Transverse colon (tissue), 4 donors: ENCODE data around the gene OGT. TPM values are rescaled to one million over a fixed set of nuclear protein-coding genes. Genes with fewer than 3 reads are reported as not detected.

Experiments
- DNase-seq: peaks from one replicate; pipeline ENCODE4 v3.0.0-alpha.2; 2019
- H3K27ac ChIP-seq, 4 donors: fragments of 200-600 bp; sonication (generic); 2 replicates each; pipeline ENCODE4 v1.5.1; 2016 to 2018; ENCODE audit warnings: inconsistent platforms in 4 of 4
- H3K27me3 ChIP-seq: fragments of 200-600 bp; sonication (generic); 2 replicates; pipeline ENCODE4 v1.5.1; 2017; ENCODE audit warnings: inconsistent platforms
- H3K36me3 ChIP-seq, 4 donors: fragments of 200-600 bp; sonication (generic); 2 replicates each; pipeline ENCODE4 v1.5.1; 2017 to 2019; ENCODE audit warnings: inconsistent platforms in 4 of 4
- H3K4me1 ChIP-seq, 4 donors: fragments of 200-600 bp; sonication (generic); 2 replicates each; pipeline ENCODE4 v1.5.1; 2017 to 2020; ENCODE audit warnings: inconsistent platforms in 4 of 4
- H3K4me3 ChIP-seq, 4 donors: fragments of 200-600 bp; sonication (generic); 1 replicate in 1 of 4; 2 replicates in 3 of 4; pipeline versions ENCODE4 v1.5.1 to v1.6.1; 2017 to 2019; ENCODE audit warnings: inconsistent platforms in 4 of 4
- H3K9me3 ChIP-seq, 2 donors: fragments of 200-600 bp; sonication (generic); 2 replicates each; pipeline ENCODE4 v1.5.1; 2017 to 2019; ENCODE audit warnings: inconsistent platforms in 2 of 2
- CTCF ChIP-seq, 5 experiments: fragments of 200-600 bp in 3 of 5; fragments of 450-650 bp in 2 of 5; sonication (generic) in 3 of 5; IDR thresholded peaks; 1 replicate in 2 of 5; 2 replicates in 3 of 5; pipeline ENCODE4 v1.5.1; 2016 to 2017; ENCODE audit warnings: antibody characterized with exemption in 5 of 5, inconsistent platforms in 3 of 5, mild to moderate bottlenecking in 2 of 5, moderate library complexity in 1 of 5
- EP300 ChIP-seq: sonication (generic); formaldehyde crosslinking; IDR thresholded peaks from one replicate; pipeline ENCODE4 v1.6.1; 2017; ENCODE audit warnings: antibody characterized with exemption, low read depth
- POLR2A ChIP-seq: fragments of 450-650 bp; IDR thresholded peaks from one replicate; pipeline ENCODE4 v1.6.1; 2016; ENCODE audit warnings: antibody characterized with exemption, mild to moderate bottlenecking, moderate library complexity
- POLR2AphosphoS5 ChIP-seq, 3 donors: sonication (generic); formaldehyde crosslinking; IDR thresholded peaks; one replicate each; pipeline ENCODE4 v1.6.1; 2016; ENCODE audit warnings: antibody characterized with exemption in 3 of 3
- WGBS, 2 donors: methylation state at CpG; one replicate each; pipeline ENCODE4 v1.1.5; 2018; ENCODE audit warnings: low coverage in 1 of 2; 5-methylcytosine and 5-hydroxymethylcytosine counted together
- in situ Hi-C, 4 donors: fragments of 200-750 bp; cut with MboI; loops; one replicate each; pipeline versions ENCODE4 v1.15.0 to v1.15.1; 2017; ENCODE audit warnings: low sequenced_read_pairs in 3 of 4, low pct_ligation_motif_present in 1 of 4, low pct_unique_long_range_greater_than_20kb in 1 of 4
- intact Hi-C: fragments of 100-400 bp; cut with DNase I; formaldehyde crosslinking; loops from one replicate; pipeline ENCODE4 v1.15.1; 2023; ENCODE audit warnings: low total_unique reads
- total RNA-seq, 4 donors: library from RNA; depleted of rRNA; stranded (reverse); fragments of >200 nt; gene quantifications; one replicate each; pipeline ENCODE4 v1.1.0, GENCODE V29; 2016

OGT gene
- total RNA-seq, 4 donors from 2014 or later, result 146 to 307 (median 237) TPM

GRCh38 chrX:71525316-71525715 is 7.6 kb upstream of the OGT start:
- intact Hi-C loops, result no loop called here

DNA sequence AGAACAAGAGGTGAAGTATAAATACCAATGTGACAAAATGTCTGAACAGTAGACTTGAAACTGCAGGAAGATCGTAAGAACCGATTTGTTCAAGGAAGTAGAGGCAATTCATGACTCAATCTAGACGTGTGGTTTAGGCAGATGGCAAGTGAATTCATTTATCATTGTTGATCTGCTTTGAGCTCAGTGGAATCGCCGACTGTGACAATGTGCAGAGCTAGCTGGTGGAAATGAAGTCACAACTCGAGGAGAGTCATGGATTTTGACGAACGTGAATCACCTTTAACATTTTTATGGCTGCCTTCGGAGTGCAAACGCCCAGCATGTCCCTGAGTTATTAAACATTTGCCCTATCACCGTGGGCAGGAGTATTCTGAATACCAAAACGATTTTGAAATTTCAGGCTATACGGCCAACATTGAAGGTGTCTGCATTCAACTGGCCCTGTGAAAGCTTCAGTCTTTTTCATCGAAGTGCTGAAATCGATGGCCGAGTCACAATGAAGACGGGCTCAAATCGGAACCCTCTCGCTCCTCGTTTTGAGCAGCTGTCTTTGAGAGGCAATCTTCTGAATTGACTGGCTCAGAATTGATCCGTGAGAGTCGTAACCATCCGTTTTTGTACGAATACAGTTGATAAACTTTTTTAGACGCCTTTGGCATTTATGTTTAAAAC is 689 bp upstream of the OGT start:
- Histone ChIP-seq H3K4me3 (peak overlapping the region in 3 of 4 donors; percentile 46 to 83 (median 77)), H3K4me1 (peaks cover 0 to 15% (median under 1%) of the 10 kb centered on the region in 4 donors), H3K9me3 (no peaks in the 10 kb centered on the region), H3K27me3 (no peaks in the 10 kb centered on the region), H3K27ac (peak overlapping the region; percentile 87 to 94 (median 93)), H3K36me3 (no peaks in the 10 kb centered on the region)
- TF ChIP-seq POLR2A, result no peak
- peak; percentile 14 to 66 (median 47) for TF ChIP-seq POLR2AphosphoS5 (IDR thresholded peaks at IDR 0.05)
- 0 to 49% methylated on average over 13 to 25 of the region's 25 CpGs for WGBS, 2 donors
- intact Hi-C loops, result no loop called here
- in situ Hi-C loops, result no loop called here
- peak; percentile 41 for DNase-seq

More at GRCh38 chrX:71525316-71525715, 7.6 kb upstream of the OGT start:
- in situ Hi-C loops, result no loop called here
- H3K4me1 ChIP-seq, result no peaks in the 10 kb centered on the region
- no peak for DNase-seq
- 86% methylated on average over 3 of the region's 3 CpGs; no CpG with 5 or more reads in 1 of the 2 donors for WGBS, 2 donors
- H3K27me3 ChIP-seq, result no peaks in the 10 kb centered on the region
- H3K36me3 ChIP-seq, result no peaks in the 10 kb centered on the region
- no peaks in the 10 kb centered on the region for H3K9me3 ChIP-seq
- no peak overlapping the region for H3K4me3 ChIP-seq
- H3K27ac ChIP-seq, result no peak overlapping the region
- no peak for TF ChIP-seq POLR2AphosphoS5 (IDR thresholded peaks at IDR 0.05)
- TF ChIP-seq CTCF (IDR thresholded peaks at IDR 0.05), result no peak
- TF ChIP-seq EP300, result no peak
- TF ChIP-seq POLR2A, result no peak

DNA sequence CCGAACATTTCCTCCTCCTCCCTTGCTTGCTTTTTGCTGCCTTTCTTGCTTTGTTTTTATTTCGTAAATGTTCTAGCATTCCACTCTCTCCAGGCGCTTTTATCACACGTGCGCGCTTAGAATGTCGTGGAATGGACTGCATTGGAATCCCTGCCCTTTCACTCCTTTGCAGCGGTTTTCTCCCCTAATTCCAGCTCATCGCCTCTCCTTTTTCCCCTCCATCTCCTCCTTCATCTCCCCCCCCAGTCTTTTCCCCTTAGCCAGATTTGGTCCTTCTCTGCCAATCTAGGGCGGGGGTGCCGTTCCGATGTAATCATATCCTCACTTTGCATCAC is 579 bp downstream of the OGT start:
- H3K4me1 ChIP-seq, result peaks cover 0 to 26% (median under 1%) of the 10 kb centered on the region in 4 donors
- intact Hi-C loops, result no loop called here
- H3K36me3 ChIP-seq, result no peaks in the 10 kb centered on the region
- TF ChIP-seq CTCF (IDR thresholded peaks at IDR 0.05) (no peak), EP300 (no peak), POLR2A (no peak), POLR2AphosphoS5 (IDR thresholded peaks at IDR 0.05) (no peak)
- H3K27ac ChIP-seq, result peak overlapping the region; percentile 87 to 94 (median 93)
- no peaks in the 10 kb centered on the region for H3K27me3 ChIP-seq
- H3K4me3 ChIP-seq, result peak overlapping the region; percentile 46 to 83 (median 64)
- in situ Hi-C loops, result no loop called here
- no peak for DNase-seq
- 42% methylated on average over 12 of the region's 12 CpGs; no CpG with 5 or more reads in 1 of the 2 donors for WGBS, 2 donors
- no peaks in the 10 kb centered on the region for H3K9me3 ChIP-seq

DNA sequence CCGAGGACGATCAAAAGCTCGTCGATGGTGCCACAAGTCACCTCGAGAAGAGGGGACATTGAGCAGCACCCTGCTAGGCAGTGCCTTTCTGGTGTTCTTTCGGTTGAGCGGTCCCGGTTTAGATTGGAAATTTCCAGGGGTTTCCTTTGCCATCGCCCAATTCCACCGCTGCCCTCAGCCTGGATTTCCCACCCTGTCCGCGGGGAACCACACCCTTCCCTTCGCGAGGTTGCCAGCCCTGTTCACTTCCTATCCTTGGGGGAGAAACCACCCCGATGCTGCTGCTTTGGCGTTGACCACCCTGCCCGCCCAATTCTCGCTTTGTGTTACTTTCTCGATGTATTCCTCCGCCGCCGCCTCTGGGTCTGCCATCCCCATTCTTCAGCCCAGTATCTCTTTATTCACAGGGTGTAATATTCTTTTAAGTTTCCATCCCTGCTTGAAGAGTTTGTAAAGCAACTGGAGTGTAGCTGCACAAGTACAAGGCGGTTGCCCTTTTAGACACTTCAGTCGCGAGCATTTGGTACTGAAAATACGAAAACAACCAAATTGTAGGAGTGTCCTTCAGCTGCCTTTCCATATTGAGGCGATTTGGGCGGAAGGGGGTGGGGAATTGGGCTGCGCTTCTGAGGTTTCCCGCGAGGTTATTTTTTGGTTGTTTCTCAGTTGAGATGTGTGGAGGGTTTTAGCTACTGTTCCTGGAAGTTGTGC is 1.1 kb downstream of the OGT start:
- WGBS, 2 donors, result 36% methylated on average over 31 of the region's 31 CpGs; no CpG with 5 or more reads in 1 of the 2 donors
- intact Hi-C loops, result no loop called here
- Histone ChIP-seq H3K9me3 (no peaks in the 10 kb centered on the region), H3K36me3 (no peaks in the 10 kb centered on the region), H3K27ac (peak overlapping the region; percentile 87 to 94 (median 93)), H3K27me3 (no peaks in the 10 kb centered on the region), H3K4me3 (peak overlapping the region; percentile 46 to 83 (median 64)), H3K4me1 (peaks cover 0 to 32% (median under 1%) of the 10 kb centered on the region in 4 donors)
- peak; percentile 48 for DNase-seq
- TF ChIP-seq POLR2AphosphoS5 (IDR thresholded peaks at IDR 0.05), result peak; percentile 8 to 48 (median 18)
- peak; percentile 27 for TF ChIP-seq POLR2A
- no peak for TF ChIP-seq EP300
- in situ Hi-C loops, result no loop called here
